ENCODE results near the gene RER1.
A peak's percentile ranks its signal among the peaks of the same experiment; 100 is the strongest.

The RER1 gene

GRCh38 chr1:2376931-2377672, 14.5 kb upstream of the RER1 start:
- DNase-seq: no peak

DNA sequence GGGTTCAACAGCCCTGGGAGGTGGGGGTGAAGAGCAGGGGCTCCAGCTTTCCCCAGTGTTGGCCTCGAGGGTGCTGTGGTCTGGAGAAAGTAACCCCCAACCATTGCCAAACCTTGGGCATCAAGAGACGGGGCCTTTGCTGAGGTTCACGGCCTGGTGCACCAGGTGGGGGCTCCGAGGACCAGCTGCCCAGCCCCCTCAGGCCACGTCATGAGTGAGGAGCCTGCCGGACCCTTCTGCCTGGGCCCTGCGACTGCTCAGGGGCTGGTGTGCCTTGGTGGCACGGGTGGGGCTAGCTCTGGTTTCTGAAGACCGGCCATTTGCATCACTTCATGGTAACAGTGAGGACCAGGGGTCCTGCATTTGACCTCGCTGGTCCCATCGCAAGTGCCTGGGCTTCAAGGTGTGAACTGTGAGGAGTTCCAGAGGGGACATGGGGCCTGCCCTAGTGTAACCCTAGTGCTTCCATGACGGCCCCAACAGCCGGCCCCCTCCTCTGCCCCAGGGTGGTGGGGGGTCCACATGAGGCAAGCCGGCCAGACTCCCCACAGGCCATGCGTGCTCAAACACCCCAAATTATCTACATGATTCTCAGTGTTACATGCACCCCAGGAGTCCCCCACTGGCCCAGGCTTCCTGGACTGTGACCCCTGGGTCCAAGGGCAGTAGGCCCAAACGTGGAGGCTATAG, 13.7 kb upstream of the RER1 start:
- DNase-seq: no peak

GRCh38 chr1:2378441-2378851, 13.2 kb upstream of the RER1 start:
- no peak for DNase-seq

- no peak for DNase-seq
Observed at GRCh38 chr1:2378956-2379732, 12.5 kb upstream of the RER1 start.

GRCh38 chr1:2379733-2380404, 11.8 kb upstream of the RER1 start:
- no peak for DNase-seq

DNA sequence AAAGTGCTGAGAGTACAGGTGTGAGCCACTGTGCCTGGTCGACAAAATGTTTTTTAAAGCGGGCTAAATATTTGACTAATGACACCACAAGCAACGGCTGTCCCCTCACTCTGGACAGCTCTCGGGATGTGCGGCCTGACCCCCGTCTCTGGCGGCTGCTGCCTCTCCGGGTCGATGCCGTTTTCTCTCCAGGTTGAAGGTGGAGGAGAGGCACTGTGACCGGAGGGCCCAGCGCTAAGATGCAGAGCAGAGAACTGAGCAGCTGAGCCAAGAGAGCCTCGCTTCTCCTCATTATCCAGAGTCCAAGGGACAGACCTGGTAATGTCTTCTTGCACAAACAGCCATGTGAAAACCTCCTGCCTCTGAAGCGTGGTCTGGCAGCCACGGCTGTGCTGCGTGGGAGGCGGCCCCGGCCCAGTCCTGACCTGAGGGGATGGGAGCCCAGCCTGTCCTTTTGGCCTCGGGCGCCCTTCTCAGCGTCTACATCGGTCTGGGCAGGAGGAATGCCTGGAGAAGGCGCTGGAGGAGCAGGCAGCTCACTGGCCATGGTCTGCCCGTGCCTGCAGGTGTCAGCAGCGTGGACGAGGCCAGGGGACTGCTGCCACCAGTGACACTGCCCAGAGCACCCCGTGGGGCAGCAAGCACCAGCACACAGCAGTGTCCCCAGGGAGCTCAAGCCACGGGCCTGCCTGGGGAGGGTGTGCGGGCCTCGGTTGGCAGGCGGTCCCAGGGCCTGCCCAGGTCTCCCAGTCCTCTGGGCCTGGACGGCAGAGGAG, 10.6 kb upstream of the RER1 start:
- DNase-seq: no peak

DNA sequence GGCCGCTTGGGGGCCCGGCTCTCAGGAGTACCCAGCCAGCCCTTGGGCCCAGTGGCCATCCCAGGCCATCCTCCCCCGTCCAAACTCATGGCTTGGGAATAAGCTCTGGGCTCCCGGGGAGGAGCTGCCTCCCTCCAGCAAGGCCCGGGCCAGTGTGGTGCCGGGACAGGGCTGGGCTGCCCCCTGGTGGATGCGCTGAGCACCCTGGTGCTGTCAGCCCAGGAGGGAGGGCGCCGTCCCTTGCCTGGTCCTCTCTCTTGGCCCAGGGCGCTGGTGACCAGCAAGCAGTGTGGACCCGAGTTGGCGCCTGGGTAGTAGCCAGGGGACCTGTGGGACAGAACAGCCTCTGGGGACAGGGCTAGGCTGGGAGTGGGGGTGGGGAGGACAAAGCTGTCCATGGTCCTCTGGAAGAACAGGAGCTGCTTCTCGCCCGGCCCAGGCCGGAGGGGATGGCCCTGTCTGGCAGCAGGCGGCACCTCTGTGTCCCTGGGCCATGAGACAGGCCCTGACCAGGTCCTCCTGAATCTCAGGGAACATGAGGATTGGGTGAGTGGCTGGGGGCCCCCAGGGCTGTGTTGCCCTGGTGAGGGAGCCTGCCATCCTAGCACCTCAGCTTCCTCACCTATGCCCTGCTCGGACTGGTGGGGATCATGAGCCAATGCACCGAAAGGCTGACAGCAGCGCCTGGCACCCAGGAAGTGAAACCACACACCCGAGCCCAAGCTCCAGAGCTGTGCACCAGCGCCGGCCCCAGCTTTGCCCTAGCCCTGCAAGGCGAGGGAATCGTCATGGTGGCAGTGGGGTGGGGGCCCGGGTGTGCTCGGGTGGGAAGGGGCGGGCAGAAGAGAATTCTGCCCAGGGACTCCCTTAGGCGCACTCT, 9.7 kb upstream of the RER1 start:
- DNase-seq: peak; percentile 67

GRCh38 chr1:2382621-2383361, 8.8 kb upstream of the RER1 start:
- peak; percentile 11 for DNase-seq

- DNase-seq: no peak
Observed at GRCh38 chr1:2383576-2383975, 8.1 kb upstream of the RER1 start.

DNA sequence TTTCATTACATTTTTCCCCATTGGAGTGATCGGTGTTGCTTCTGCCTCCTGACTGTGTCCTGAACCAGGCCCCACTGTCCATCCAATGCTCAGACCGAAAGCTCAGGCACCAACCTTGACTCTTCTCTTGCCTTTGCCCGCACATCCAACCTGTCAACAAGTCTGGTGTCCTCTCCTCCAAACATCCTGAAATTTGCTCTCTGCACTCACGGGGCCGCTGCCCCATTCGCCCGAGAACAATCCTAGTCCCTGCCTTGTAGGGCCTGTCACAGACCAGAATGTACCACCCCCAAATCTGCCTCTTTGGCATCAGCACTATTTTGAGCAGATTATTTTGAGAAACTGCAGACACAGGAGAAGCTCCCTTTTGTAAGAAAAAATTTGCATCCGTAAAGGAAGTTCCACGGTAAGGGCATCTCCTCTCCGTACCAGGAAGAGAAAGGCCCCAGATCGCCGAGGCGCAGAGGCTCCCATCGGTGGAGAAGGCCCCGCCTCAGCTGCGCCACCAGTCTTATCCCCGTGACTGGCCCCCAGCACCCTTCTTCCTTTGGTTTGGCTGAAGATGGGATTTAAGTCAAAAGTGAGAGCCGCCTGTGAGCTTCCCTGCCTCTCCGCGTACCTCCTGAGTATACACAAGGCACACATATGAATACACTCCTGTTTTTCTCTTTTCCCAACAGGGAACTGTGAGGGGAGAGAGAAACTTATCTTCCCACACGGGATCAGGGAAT, 7.3 kb upstream of the RER1 start:
- no peak for DNase-seq

DNA sequence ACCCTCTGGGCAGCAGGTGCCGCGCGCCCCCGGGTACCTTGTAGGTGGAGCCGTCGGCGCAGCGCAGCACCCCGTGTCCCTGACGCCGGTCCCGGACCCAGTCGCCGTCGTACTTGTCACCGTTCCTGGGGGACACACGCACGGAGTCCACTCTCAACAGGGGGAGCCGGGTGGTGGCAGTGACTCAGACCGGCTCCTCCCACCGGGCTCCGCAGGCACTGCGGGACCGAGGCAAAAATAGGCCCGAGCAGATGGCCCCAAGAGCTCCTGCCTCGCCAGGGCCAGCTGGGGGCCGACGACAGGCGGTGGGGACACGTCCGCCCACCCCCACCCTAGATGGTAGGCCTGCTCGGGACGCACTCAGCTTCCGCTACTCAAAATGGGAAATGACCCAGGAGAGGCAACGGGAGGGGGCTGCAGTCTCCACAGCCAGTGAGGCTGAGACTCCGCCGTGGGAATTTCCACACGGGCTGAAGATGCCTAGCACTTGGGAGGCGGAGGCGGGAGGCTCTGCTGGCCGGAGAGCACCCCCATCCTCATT, 6.6 kb upstream of the RER1 start:
- DNase-seq: no peak

- no peak for DNase-seq
Observed at GRCh38 chr1:2385606-2386280, 5.9 kb upstream of the RER1 start.

GRCh38 chr1:2386636-2387611, 4.7 kb upstream of the RER1 start:
- no peak for DNase-seq

DNA sequence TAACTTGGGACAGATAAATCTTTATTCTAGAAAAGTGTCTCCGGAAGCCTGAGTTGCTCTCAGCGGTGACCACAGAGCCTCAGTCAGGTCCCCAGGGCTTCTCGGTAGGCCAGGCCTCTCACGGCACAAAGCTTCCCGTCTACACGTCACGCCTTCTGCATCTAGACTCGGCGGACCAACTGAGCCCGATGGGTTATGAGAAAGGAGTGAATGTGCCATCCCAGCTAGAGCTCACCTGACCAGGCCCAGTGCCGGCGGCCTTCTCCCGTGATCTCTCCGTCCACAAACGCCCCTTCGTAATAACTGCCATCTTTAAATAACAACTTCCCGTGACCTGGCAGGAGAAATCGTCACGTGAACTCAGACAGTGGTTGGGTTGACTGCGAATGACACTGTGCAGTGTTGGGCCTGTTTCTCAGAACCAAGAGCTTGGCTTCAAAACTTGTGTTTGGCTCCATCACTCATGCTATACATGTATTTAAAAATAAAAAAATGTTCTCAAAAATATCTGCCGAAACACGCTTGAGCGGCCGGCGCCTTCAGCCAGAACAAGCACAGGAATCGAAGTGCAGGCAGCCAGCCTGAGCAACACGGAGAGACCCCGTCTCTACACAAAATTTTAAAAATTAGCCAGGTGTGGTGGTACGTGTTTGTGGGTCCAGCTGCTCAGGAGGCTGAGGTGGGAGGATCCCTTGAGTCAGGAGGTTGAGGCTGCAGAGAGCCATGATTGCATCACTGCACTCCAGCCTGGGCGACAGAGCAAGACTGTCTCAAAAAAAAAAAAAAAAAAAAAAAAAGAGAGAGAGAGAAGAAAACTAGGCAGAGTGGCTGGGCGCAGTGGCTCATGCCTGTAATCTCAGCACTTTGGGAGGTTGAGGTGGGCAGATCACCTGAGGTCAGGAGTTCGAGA, 3.4 kb upstream of the RER1 start:
- no peak for DNase-seq

- DNase-seq: no peak
Observed at GRCh38 chr1:2389644-2390043, 2.0 kb upstream of the RER1 start.

GRCh38 chr1:2391931-2392509, 379 bp downstream of the RER1 start:
- no peak for DNase-seq

Data from fibroblast of skin of right biceps (primary cell).